ENCODE results near the gene SERPINB10.

The SERPINB10 gene

DNA sequence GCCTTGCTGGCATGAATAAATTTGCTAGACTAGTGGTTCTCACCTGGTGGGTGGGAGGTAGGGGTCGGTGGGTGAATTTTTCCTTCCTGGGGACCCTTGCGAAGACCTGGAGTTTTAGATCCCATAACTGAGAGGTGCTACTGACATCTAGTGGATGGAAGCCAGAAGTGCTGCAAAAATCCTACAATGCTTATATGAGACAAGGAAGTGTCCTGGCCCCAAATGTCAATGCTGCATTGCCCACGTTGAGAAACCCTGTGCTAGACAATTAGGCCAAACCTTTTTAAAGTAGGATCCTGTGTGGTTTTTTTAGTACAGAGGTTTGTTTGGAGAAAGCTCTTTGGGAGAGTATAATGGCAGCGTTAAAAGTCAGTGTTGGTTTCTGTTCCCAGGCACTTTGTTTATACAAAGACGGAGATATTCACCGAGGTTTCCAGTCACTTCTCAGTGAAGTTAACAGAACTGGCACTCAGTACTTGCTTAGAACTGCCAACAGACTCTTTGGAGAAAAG is 71.7 kb downstream of the SERPINB10 start:
- no peak overlapping the region for H3K4me3 ChIP-seq (ENCODE audit: low read depth, low read length)
- no peak overlapping the region for H4K12ac ChIP-seq (ENCODE audit: low read depth, low read length)
- no peak overlapping the region for H2BK5ac ChIP-seq (ENCODE audit: low read depth, low read length, poor library complexity)
- peak; percentile 65 to 90 for DNase-seq
- no peaks in the 10 kb centered on the region for H3K79me1 ChIP-seq (ENCODE audit: low read length)
- H4K8ac ChIP-seq (ENCODE audit: low read depth, low read length): no peak overlapping the region
- no CpG with 5 or more reads among the region's 6 CpGs for WGBS (ENCODE audit: extremely low coverage, insufficient coverage, insufficient read length)
- H3K14ac ChIP-seq (ENCODE audit: low read length): no peak overlapping the region
- H3K9me3 ChIP-seq (ENCODE audit: insufficient read depth, low read depth, low read length): no peaks in the 10 kb centered on the region
- H3K79me2 ChIP-seq (ENCODE audit: control insufficient read depth, insufficient read depth, low read length, poor library complexity): no peaks in the 10 kb centered on the region
- H3K4me1 ChIP-seq (ENCODE audit: control insufficient read depth in 1 of 2, insufficient read depth in 2 of 2, low read length in 2 of 2): peaks cover 6 to 10% of the 10 kb centered on the region in 2 experiments
- peaks cover 0 to 2% of the 10 kb centered on the region in 2 experiments for H3K36me3 ChIP-seq (ENCODE audit: control insufficient read depth in 1 of 2, insufficient read depth in 2 of 2, low read length in 2 of 2)
- no peak overlapping the region for H2AK5ac ChIP-seq (ENCODE audit: low read length)
- no peak overlapping the region for H4K91ac ChIP-seq (ENCODE audit: low read depth, low read length)
- no peak overlapping the region for H2BK120ac ChIP-seq (ENCODE audit: insufficient read depth, low read length, poor library complexity)
- no peak overlapping the region for H2BK12ac ChIP-seq (ENCODE audit: low read length)
- no peak overlapping the region for H2AFZ ChIP-seq (ENCODE audit: insufficient read depth, low read length, poor library complexity)
- no peak overlapping the region for H3K18ac ChIP-seq (ENCODE audit: low read length)
- H3K9ac ChIP-seq (ENCODE audit: low read length): no peak overlapping the region
- H3K4ac ChIP-seq (ENCODE audit: low read depth, low read length): no peak overlapping the region
- H3K27me3 ChIP-seq (ENCODE audit: insufficient read depth, low read length): no peaks in the 10 kb centered on the region
- H3K27ac ChIP-seq (ENCODE audit: low read depth, low read length): no peak overlapping the region
- H3K23ac ChIP-seq (ENCODE audit: low read length): no peak overlapping the region
- peak overlapping the region; percentile 45 for H3K4me2 ChIP-seq (ENCODE audit: low read length)

GRCh38 chr18:63980027-63980426 is 72.3 kb downstream of the SERPINB10 start:
- H2AK5ac ChIP-seq (ENCODE audit: low read length): no peak overlapping the region
- no peak overlapping the region for H2BK120ac ChIP-seq (ENCODE audit: insufficient read depth, low read length, poor library complexity)
- H2BK12ac ChIP-seq (ENCODE audit: low read length): no peak overlapping the region
- H3K9me3 ChIP-seq (ENCODE audit: insufficient read depth, low read depth, low read length): no peaks in the 10 kb centered on the region
- no peaks in the 10 kb centered on the region for H3K27me3 ChIP-seq (ENCODE audit: insufficient read depth, low read length)
- H3K9ac ChIP-seq (ENCODE audit: low read length): no peak overlapping the region
- no peaks in the 10 kb centered on the region for H3K79me2 ChIP-seq (ENCODE audit: control insufficient read depth, insufficient read depth, low read length, poor library complexity)
- H3K23ac ChIP-seq (ENCODE audit: low read length): no peak overlapping the region
- no peak overlapping the region for H3K14ac ChIP-seq (ENCODE audit: low read length)
- no peak overlapping the region for H3K18ac ChIP-seq (ENCODE audit: low read length)
- H3K4me1 ChIP-seq (ENCODE audit: control insufficient read depth in 1 of 2, insufficient read depth in 2 of 2, low read length in 2 of 2): peaks cover 6 to 10% of the 10 kb centered on the region in 2 experiments
- H4K8ac ChIP-seq (ENCODE audit: low read depth, low read length): no peak overlapping the region
- H2BK5ac ChIP-seq (ENCODE audit: low read depth, low read length, poor library complexity): no peak overlapping the region
- H3K36me3 ChIP-seq (ENCODE audit: control insufficient read depth in 1 of 2, insufficient read depth in 2 of 2, low read length in 2 of 2): peaks cover 1 to 3% of the 10 kb centered on the region in 2 experiments
- no peak overlapping the region for H3K27ac ChIP-seq (ENCODE audit: low read depth, low read length)
- DNase-seq: no peak
- no peak overlapping the region for H2AFZ ChIP-seq (ENCODE audit: insufficient read depth, low read length, poor library complexity)
- no peak overlapping the region for H4K91ac ChIP-seq (ENCODE audit: low read depth, low read length)
- WGBS (ENCODE audit: extremely low coverage, insufficient coverage, insufficient read length): no CpG with 5 or more reads among the region's 7 CpGs
- H3K79me1 ChIP-seq (ENCODE audit: low read length): no peaks in the 10 kb centered on the region
- no peak overlapping the region for H3K4me3 ChIP-seq (ENCODE audit: low read depth, low read length)
- no peak overlapping the region for H4K12ac ChIP-seq (ENCODE audit: low read depth, low read length)
- H3K4ac ChIP-seq (ENCODE audit: low read depth, low read length): no peak overlapping the region
- no peak overlapping the region for H3K4me2 ChIP-seq (ENCODE audit: low read length)

GRCh38 chr18:63980896-63981460 is 73.2 kb downstream of the SERPINB10 start:
- Histone ChIP-seq H3K9ac (ENCODE audit: low read length) (no peak overlapping the region), H4K91ac (ENCODE audit: low read depth, low read length) (no peak overlapping the region), H3K79me2 (ENCODE audit: control insufficient read depth, insufficient read depth, low read length, poor library complexity) (no peaks in the 10 kb centered on the region), H2BK120ac (ENCODE audit: insufficient read depth, low read length, poor library complexity) (no peak overlapping the region), H3K4me2 (ENCODE audit: low read length) (no peak overlapping the region), H3K27me3 (ENCODE audit: insufficient read depth, low read length) (no peaks in the 10 kb centered on the region), H4K8ac (ENCODE audit: low read depth, low read length) (no peak overlapping the region), H3K36me3 (ENCODE audit: control insufficient read depth in 1 of 2, insufficient read depth in 2 of 2, low read length in 2 of 2) (peaks cover 1 to 4% of the 10 kb centered on the region in 2 experiments), H2BK5ac (ENCODE audit: low read depth, low read length, poor library complexity) (no peak overlapping the region), H2AFZ (ENCODE audit: insufficient read depth, low read length, poor library complexity) (no peak overlapping the region), H3K4ac (ENCODE audit: low read depth, low read length) (no peak overlapping the region), H3K18ac (ENCODE audit: low read length) (no peak overlapping the region), H2BK12ac (ENCODE audit: low read length) (no peak overlapping the region), H3K23ac (ENCODE audit: low read length) (no peak overlapping the region), H3K4me1 (ENCODE audit: control insufficient read depth in 1 of 2, insufficient read depth in 2 of 2, low read length in 2 of 2) (peaks cover 6 to 10% of the 10 kb centered on the region in 2 experiments), H4K12ac (ENCODE audit: low read depth, low read length) (no peak overlapping the region), H3K79me1 (ENCODE audit: low read length) (no peaks in the 10 kb centered on the region), H3K4me3 (ENCODE audit: low read depth, low read length) (peak overlapping the region; percentile 55), H3K9me3 (ENCODE audit: insufficient read depth, low read depth, low read length) (no peaks in the 10 kb centered on the region), H3K27ac (ENCODE audit: low read depth, low read length) (no peak overlapping the region), H2AK5ac (ENCODE audit: low read length) (no peak overlapping the region), H3K14ac (ENCODE audit: low read length) (no peak overlapping the region)
- no peak for DNase-seq
- no CpG with 5 or more reads among the region's 6 CpGs for WGBS (ENCODE audit: extremely low coverage, insufficient coverage, insufficient read length)

DNA sequence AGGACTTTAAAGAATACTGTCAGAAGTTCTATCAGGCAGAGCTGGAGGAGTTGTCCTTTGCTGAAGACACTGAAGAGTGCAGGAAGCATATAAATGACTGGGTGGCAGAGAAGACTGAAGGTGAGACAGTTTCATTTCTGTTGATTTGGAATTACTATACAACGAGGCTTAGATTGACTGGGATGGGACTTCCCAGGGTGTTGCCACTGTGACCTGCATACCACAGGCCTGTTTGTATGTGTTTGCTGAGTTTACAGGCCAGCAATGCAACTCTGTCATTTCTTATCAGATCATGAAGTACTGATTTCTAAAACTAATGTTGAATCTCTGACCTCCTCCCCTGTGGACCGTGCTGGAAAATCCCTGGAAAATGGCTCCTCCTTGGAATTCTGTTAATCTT is 74.0 kb downstream of the SERPINB10 start:
- Histone ChIP-seq H4K12ac (ENCODE audit: low read depth, low read length) (no peak overlapping the region), H3K23ac (ENCODE audit: low read length) (no peak overlapping the region), H3K79me2 (ENCODE audit: control insufficient read depth, insufficient read depth, low read length, poor library complexity) (no peaks in the 10 kb centered on the region), H3K79me1 (ENCODE audit: low read length) (no peaks in the 10 kb centered on the region), H2BK12ac (ENCODE audit: low read length) (no peak overlapping the region), H4K8ac (ENCODE audit: low read depth, low read length) (no peak overlapping the region), H2BK120ac (ENCODE audit: insufficient read depth, low read length, poor library complexity) (no peak overlapping the region), H3K27me3 (ENCODE audit: insufficient read depth, low read length) (no peaks in the 10 kb centered on the region), H3K4ac (ENCODE audit: low read depth, low read length) (no peak overlapping the region), H2BK5ac (ENCODE audit: low read depth, low read length, poor library complexity) (no peak overlapping the region), H2AK5ac (ENCODE audit: low read length) (no peak overlapping the region), H3K27ac (ENCODE audit: low read depth, low read length) (peak overlapping the region; percentile 16), H3K18ac (ENCODE audit: low read length) (no peak overlapping the region), H2AFZ (ENCODE audit: insufficient read depth, low read length, poor library complexity) (no peak overlapping the region), H3K14ac (ENCODE audit: low read length) (no peak overlapping the region), H3K36me3 (ENCODE audit: control insufficient read depth in 1 of 2, insufficient read depth in 2 of 2, low read length in 2 of 2) (peaks cover 1 to 4% of the 10 kb centered on the region in 2 experiments), H4K91ac (ENCODE audit: low read depth, low read length) (no peak overlapping the region), H3K4me2 (ENCODE audit: low read length) (no peak overlapping the region), H3K4me1 (ENCODE audit: control insufficient read depth in 1 of 2, insufficient read depth in 2 of 2, low read length in 2 of 2) (peaks cover 6 to 10% of the 10 kb centered on the region in 2 experiments), H3K9me3 (ENCODE audit: insufficient read depth, low read depth, low read length) (no peaks in the 10 kb centered on the region), H3K4me3 (ENCODE audit: low read depth, low read length) (no peak overlapping the region), H3K9ac (ENCODE audit: low read length) (no peak overlapping the region)
- WGBS (ENCODE audit: extremely low coverage, insufficient coverage, insufficient read length): no CpG with 5 or more reads among the region's 2 CpGs
- peak; percentile 30 to 49 for DNase-seq
